Measurements from ENCODE around the gene PLIN3.
"Not testable (repeated sequence)": the region's sequence is repeated elsewhere in the genome, so short reads cannot be mapped to it uniquely, and the experiment has no call there.

PLIN3 gene

GRCh38 chr19:4805140-4805539 lies 62.3 kb downstream of the PLIN3 start:
- not testable (repeated sequence) for DNase-seq

GRCh38 chr19:4803736-4804695 lies 63.5 kb downstream of the PLIN3 start:
- peak; percentile 59 for DNase-seq

GRCh38 chr19:4802711-4803110 lies 64.8 kb downstream of the PLIN3 start:
- DNase-seq, result no peak

GRCh38 chr19:4801085-4801619 lies 66.3 kb downstream of the PLIN3 start:
- DNase-seq, result no peak

- no peak for DNase-seq
Observed at GRCh38 chr19:4800591-4801081, 66.8 kb downstream of the PLIN3 start.

- DNase-seq, result no peak
Observed at GRCh38 chr19:4795400-4795799, 72.1 kb downstream of the PLIN3 start.

- DNase-seq, result no peak
Observed at GRCh38 chr19:4794971-4795370, 72.5 kb downstream of the PLIN3 start.

GRCh38 chr19:4793278-4793677 lies 74.2 kb downstream of the PLIN3 start:
- not testable (repeated sequence) for DNase-seq

- not testable (repeated sequence) for DNase-seq
Observed at GRCh38 chr19:4792866-4793195, 74.6 kb downstream of the PLIN3 start.

GRCh38 chr19:4792019-4792865 lies 75.2 kb downstream of the PLIN3 start:
- DNase-seq, result not testable (repeated sequence)

GRCh38 chr19:4791183-4792018 lies 76.1 kb downstream of the PLIN3 start, which contains the start of gene FEM1A:
Gene FEM1A, plus strand, starts transcription at chr19:4791734. Its CDS starts 121 bp downstream, at chr19:4791855.
- DNase-seq, result peak; percentile 97
